ENCODE measurements around the gene RIPOR3.
"Not testable (repeated sequence)": the region's sequence is repeated elsewhere in the genome, so short reads cannot be mapped to it uniquely, and the experiment has no call there.

The RIPOR3 gene

GRCh38 chr20:50671626-50672025 lies 19.7 kb downstream of the RIPOR3 start:
- Histone ChIP-seq H3K27me3 (ENCODE audit: insufficient read depth, poor library complexity, severe bottlenecking) (no peaks in the 10 kb centered on the region), H3K4me3 (replicated peaks; ENCODE audit: insufficient read depth, low read length) (no peak overlapping the region), H3K27ac (replicated peaks) (no peak overlapping the region)
- no peak for DNase-seq (ENCODE audit: low read depth in 1 of 2, low spot score in 1 of 2)
- TF ChIP-seq CTCF (IDR thresholded peaks at IDR 0.05; ENCODE audit: insufficient read depth, low read length) = no peak
- TF ChIP-seq POLR2AphosphoS5 (IDR thresholded peaks at IDR 0.05; ENCODE audit: low read depth) = no peak
- no peak for TF ChIP-seq REST (IDR thresholded peaks at IDR 0.05; ENCODE audit: insufficient replicate concordance, low read depth)
- TF ChIP-seq GABPA (IDR thresholded peaks at IDR 0.05; ENCODE audit: low read depth) = no peak
- TF ChIP-seq SPI1 (IDR thresholded peaks at IDR 0.05; ENCODE audit: borderline replicate concordance, low read depth) = no peak

GRCh38 chr20:50671010-50671409 lies 20.3 kb downstream of the RIPOR3 start:
- not testable (repeated sequence) for DNase-seq (ENCODE audit: low read depth in 1 of 2, low spot score in 1 of 2); H3K27me3 ChIP-seq (ENCODE audit: insufficient read depth, poor library complexity, severe bottlenecking); H3K4me3 ChIP-seq (replicated peaks; ENCODE audit: insufficient read depth, low read length); H3K27ac ChIP-seq (replicated peaks)

GRCh38 chr20:50670126-50670862 lies 21.0 kb downstream of the RIPOR3 start:
- Histone ChIP-seq H3K4me3 (replicated peaks; ENCODE audit: insufficient read depth, low read length) (no peak overlapping the region), H3K27ac (replicated peaks) (no peak overlapping the region), H3K27me3 (ENCODE audit: insufficient read depth, poor library complexity, severe bottlenecking) (no peaks in the 10 kb centered on the region)
- DNase-seq (ENCODE audit: low read depth in 1 of 2, low spot score in 1 of 2) = no peak
- TF ChIP-seq GABPA (IDR thresholded peaks at IDR 0.05; ENCODE audit: low read depth) = no peak
- no peak for TF ChIP-seq POLR2AphosphoS5 (IDR thresholded peaks at IDR 0.05; ENCODE audit: low read depth)
- TF ChIP-seq REST (IDR thresholded peaks at IDR 0.05; ENCODE audit: insufficient replicate concordance, low read depth) = no peak
- TF ChIP-seq SPI1 (IDR thresholded peaks at IDR 0.05; ENCODE audit: borderline replicate concordance, low read depth) = no peak
- no peak for TF ChIP-seq CTCF (IDR thresholded peaks at IDR 0.05; ENCODE audit: insufficient read depth, low read length)

GRCh38 chr20:50668798-50669197 lies 22.5 kb downstream of the RIPOR3 start:
- Histone ChIP-seq H3K27ac (replicated peaks) (no peak overlapping the region), H3K27me3 (ENCODE audit: insufficient read depth, poor library complexity, severe bottlenecking) (no peaks in the 10 kb centered on the region), H3K4me3 (replicated peaks; ENCODE audit: insufficient read depth, low read length) (no peak overlapping the region)
- TF ChIP-seq CTCF (IDR thresholded peaks at IDR 0.05; ENCODE audit: insufficient read depth, low read length) (no peak), POLR2AphosphoS5 (IDR thresholded peaks at IDR 0.05; ENCODE audit: low read depth) (no peak), SPI1 (IDR thresholded peaks at IDR 0.05; ENCODE audit: borderline replicate concordance, low read depth) (no peak), GABPA (IDR thresholded peaks at IDR 0.05; ENCODE audit: low read depth) (no peak), REST (IDR thresholded peaks at IDR 0.05; ENCODE audit: insufficient replicate concordance, low read depth) (no peak)
- no peak for DNase-seq (ENCODE audit: low read depth in 1 of 2, low spot score in 1 of 2)
